Muscle layer of colon (tissue), 2 donors: Measurements from ENCODE around the gene PIMREG.

Experiments used
- H3K27ac ChIP-seq: one replicate; pipeline ENCODE4 v1.7.0; 2013; ENCODE audit warnings: low read depth, mild to moderate bottlenecking, low read length, moderate library complexity
- H3K27me3 ChIP-seq, 2 donors: one replicate each; pipeline ENCODE4 v1.7.0; 2013; ENCODE audit warnings: low read length in 2 of 2, mild to moderate bottlenecking in 2 of 2; ENCODE audit not compliant: insufficient read depth in 2 of 2, control insufficient read depth in 1 of 2
- H3K36me3 ChIP-seq: one replicate; pipeline ENCODE4 v1.7.0; 2013; ENCODE audit warnings: mild to moderate bottlenecking, low read length; ENCODE audit not compliant: insufficient read depth
- H3K4me1 ChIP-seq: one replicate; pipeline ENCODE4 v1.7.0; 2013; ENCODE audit warnings: mild to moderate bottlenecking, low read length; ENCODE audit not compliant: insufficient read depth
- H3K4me3 ChIP-seq, 2 donors: one replicate each; pipeline ENCODE4 v1.7.0; 2013; ENCODE audit warnings: low read length in 2 of 2, low read depth in 1 of 2, mild to moderate bottlenecking in 1 of 2, moderate library complexity in 1 of 2
- H3K9ac ChIP-seq: one replicate; pipeline ENCODE4 v1.7.0; 2013; ENCODE audit warnings: low read length
- H3K9me3 ChIP-seq: one replicate; pipeline ENCODE4 v1.7.0; 2013; ENCODE audit warnings: mild to moderate bottlenecking, low read length
- donor health status: abdominal sarcoma.
- donor health status: Adenocarcinoma of cecum.

The PIMREG gene

GRCh38 chr17:6487251-6488007, 43.2 kb downstream of the PIMREG start:
- Histone ChIP-seq H3K9me3 (no peaks in the 10 kb centered on the region), H3K36me3 (peaks cover 7% of the 10 kb centered on the region), H3K9ac (no peak overlapping the region), H3K27ac (no peak overlapping the region), H3K4me3 (no peak overlapping the region), H3K4me1 (no peaks in the 10 kb centered on the region), H3K27me3 (no peaks in the 10 kb centered on the region)

GRCh38 chr17:6488008-6488539, 43.8 kb downstream of the PIMREG start:
- Histone ChIP-seq H3K4me3 (no peak overlapping the region), H3K9me3 (no peaks in the 10 kb centered on the region), H3K36me3 (peaks cover 7% of the 10 kb centered on the region), H3K4me1 (peaks cover 3% of the 10 kb centered on the region), H3K9ac (no peak overlapping the region), H3K27ac (no peak overlapping the region), H3K27me3 (no peaks in the 10 kb centered on the region)

GRCh38 chr17:6489016-6489550, 44.8 kb downstream of the PIMREG start:
- H3K4me1 ChIP-seq, result peaks cover 12% of the 10 kb centered on the region
- H3K4me3 ChIP-seq, result no peak overlapping the region

GRCh38 chr17:6491071-6491700, 46.9 kb downstream of the PIMREG start:
- H3K4me3 ChIP-seq, result no peak overlapping the region
- H3K9me3 ChIP-seq, result no peaks in the 10 kb centered on the region
- no peak overlapping the region for H3K9ac ChIP-seq
- H3K27me3 ChIP-seq, result no peaks in the 10 kb centered on the region
- H3K4me1 ChIP-seq, result peaks cover 12% of the 10 kb centered on the region
- H3K27ac ChIP-seq, result no peak overlapping the region
- no peaks in the 10 kb centered on the region for H3K36me3 ChIP-seq

More at GRCh38 chr17:6489016-6489550, 44.8 kb downstream of the PIMREG start:
- no peak overlapping the region for H3K9ac ChIP-seq
- no peaks in the 10 kb centered on the region for H3K36me3 ChIP-seq
- no peaks in the 10 kb centered on the region for H3K27me3 ChIP-seq
- no peak overlapping the region for H3K27ac ChIP-seq
- H3K9me3 ChIP-seq, result no peaks in the 10 kb centered on the region

- Histone ChIP-seq H3K4me3 (no peak overlapping the region), H3K4me1 (peaks cover 30% of the 10 kb centered on the region)
These were observed 48.8 kb downstream of the PIMREG start for GRCh38 chr17:6492892-6493674.

GRCh38 chr17:6494239-6494941, 50.1 kb downstream of the PIMREG start:
- Histone ChIP-seq H3K9ac (no peak overlapping the region), H3K9me3 (no peaks in the 10 kb centered on the region), H3K4me3 (no peak overlapping the region), H3K4me1 (peaks cover 33% of the 10 kb centered on the region), H3K36me3 (no peaks in the 10 kb centered on the region), H3K27ac (no peak overlapping the region), H3K27me3 (no peaks in the 10 kb centered on the region)

More at GRCh38 chr17:6492892-6493674, 48.8 kb downstream of the PIMREG start:
- Histone ChIP-seq H3K27me3 (no peaks in the 10 kb centered on the region), H3K9me3 (no peaks in the 10 kb centered on the region), H3K27ac (no peak overlapping the region), H3K36me3 (no peaks in the 10 kb centered on the region), H3K9ac (no peak overlapping the region)

- Histone ChIP-seq H3K27ac (no peak overlapping the region), H3K4me3 (no peak overlapping the region), H3K4me1 (peaks cover 33% of the 10 kb centered on the region)
These were observed 51.3 kb downstream of the PIMREG start for GRCh38 chr17:6495450-6496115.

GRCh38 chr17:6496116-6496481, 51.8 kb downstream of the PIMREG start:
- no peaks in the 10 kb centered on the region for H3K36me3 ChIP-seq
- H3K27ac ChIP-seq, result no peak overlapping the region
- H3K9ac ChIP-seq, result no peak overlapping the region
- H3K9me3 ChIP-seq, result no peaks in the 10 kb centered on the region
- peaks cover 33% of the 10 kb centered on the region for H3K4me1 ChIP-seq
- no peaks in the 10 kb centered on the region for H3K27me3 ChIP-seq
- no peak overlapping the region for H3K4me3 ChIP-seq

More at GRCh38 chr17:6495450-6496115, 51.3 kb downstream of the PIMREG start:
- Histone ChIP-seq H3K36me3 (no peaks in the 10 kb centered on the region), H3K9ac (no peak overlapping the region), H3K9me3 (no peaks in the 10 kb centered on the region), H3K27me3 (no peaks in the 10 kb centered on the region)

- Histone ChIP-seq H3K27ac (no peak overlapping the region), H3K4me1 (peaks cover 33% of the 10 kb centered on the region), H3K36me3 (no peaks in the 10 kb centered on the region), H3K4me3 (no peak overlapping the region), H3K27me3 (no peaks in the 10 kb centered on the region), H3K9ac (no peak overlapping the region), H3K9me3 (no peaks in the 10 kb centered on the region)
These were observed 52.6 kb downstream of the PIMREG start for GRCh38 chr17:6496640-6497441.
